Breast epithelium (tissue), 4 donors: Measurements from ENCODE around the gene PRR5L. TPM values are rescaled to one million over a fixed set of nuclear protein-coding genes. Genes with fewer than 3 reads are reported as not detected.

ENCODE experiments used
- DNase-seq, 2 donors: peaks; one replicate each; pipeline ENCODE4 v3.0.0-alpha.2; 2019; ENCODE audit warnings: low spot score in 2 of 2
- H3K27ac ChIP-seq, 2 donors: fragments of 200-600 bp; sonication (generic) in 1 of 2; one replicate each; pipeline ENCODE4 v1.5.1; 2016 to 2019; ENCODE audit warnings: mild to moderate bottlenecking in 1 of 2
- H3K27me3 ChIP-seq, 2 donors: fragments of 200-600 bp; sonication (generic) in 1 of 2; one replicate each; pipeline versions ENCODE4 v1.5.1 to v1.6.0; 2017 to 2019; ENCODE audit warnings: control low read depth in 1 of 2, mild to moderate bottlenecking in 1 of 2
- H3K36me3 ChIP-seq: fragments of 200-600 bp; one replicate; pipeline ENCODE4 v1.5.1; 2019
- H3K4me1 ChIP-seq, 2 donors: fragments of 200-600 bp; sonication (generic); one replicate each; pipeline ENCODE4 v1.5.1; 2016 to 2019; ENCODE audit warnings: control low read depth in 1 of 2
- H3K4me3 ChIP-seq, 3 donors: fragments of 200-600 bp; sonication (generic); 1 replicate in 2 of 3; 2 replicates in 1 of 3; pipeline ENCODE4 v1.5.1; 2016 to 2019; ENCODE audit warnings: mild to moderate bottlenecking in 3 of 3, moderate library complexity in 2 of 3
- H3K9me3 ChIP-seq, 2 donors: fragments of 200-600 bp; sonication (generic) in 1 of 2; one replicate each; pipeline ENCODE4 v1.5.1; 2016 to 2019; ENCODE audit warnings: control low read depth in 1 of 2
- POLR2A ChIP-seq: fragments of 450-650 bp; IDR thresholded peaks from one replicate; pipeline ENCODE4 v1.6.1; 2016; ENCODE audit warnings: antibody characterized with exemption, mild to moderate bottlenecking, moderate library complexity
- POLR2AphosphoS5 ChIP-seq, 3 donors: sonication (generic); formaldehyde crosslinking; IDR thresholded peaks; one replicate each; pipeline ENCODE4 v1.6.1; 2017; ENCODE audit warnings: antibody characterized with exemption in 3 of 3
- intact Hi-C: fragments of 100-400 bp; cut with DNase I; formaldehyde crosslinking; loops from one replicate; pipeline ENCODE4 v1.15.1; 2023; ENCODE audit warnings: low total_unique reads
- total RNA-seq, 3 donors: library from RNA; depleted of rRNA; stranded (reverse); fragments of >200 nt; gene quantifications; one replicate each; pipeline ENCODE4 v1.1.0, GENCODE V29; 2016
- TF ChIP-seq, protein P1 (sequence below), 3 donors: fragments of 450-650 bp; IDR thresholded peaks; one replicate each; pipeline ENCODE4 v1.5.1; 2016 to 2017; ENCODE audit warnings: antibody characterized with exemption in 3 of 3, mild to moderate bottlenecking in 3 of 3, moderate library complexity in 3 of 3

PRR5L gene
- total RNA-seq, 3 donors from 2014 or later, result 5.6 to 16.1 (median 16.0) TPM

DNA sequence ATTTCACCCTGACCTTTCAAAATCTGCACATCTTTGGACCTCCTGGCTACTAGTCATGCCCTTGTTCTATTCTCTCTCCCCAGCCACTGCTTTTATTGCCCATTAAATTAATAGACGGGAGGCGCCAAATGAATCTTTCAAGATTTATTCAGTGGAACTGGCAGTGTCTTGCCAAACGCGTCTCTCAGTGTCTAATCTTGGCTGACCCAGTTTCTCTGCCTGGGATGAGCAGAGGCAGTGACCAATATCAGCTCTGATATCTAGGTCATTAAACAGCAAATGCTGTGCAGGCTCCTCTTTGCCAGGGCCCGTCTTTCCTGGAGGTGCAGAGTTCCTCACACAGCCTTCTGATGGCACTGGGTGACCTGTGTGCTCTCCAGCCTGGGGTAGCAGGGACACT lies 140.0 kb downstream of the PRR5L start:
- intact Hi-C loops, result no loop called here
- Histone ChIP-seq H3K9me3 (no peaks in the 10 kb centered on the region), H3K27me3 (no peaks in the 10 kb centered on the region), H3K27ac (no peak overlapping the region), H3K4me1 (no peaks in the 10 kb centered on the region), H3K4me3 (no peak overlapping the region), H3K36me3 (no peaks in the 10 kb centered on the region)
- TF ChIP-seq, protein P1, sequence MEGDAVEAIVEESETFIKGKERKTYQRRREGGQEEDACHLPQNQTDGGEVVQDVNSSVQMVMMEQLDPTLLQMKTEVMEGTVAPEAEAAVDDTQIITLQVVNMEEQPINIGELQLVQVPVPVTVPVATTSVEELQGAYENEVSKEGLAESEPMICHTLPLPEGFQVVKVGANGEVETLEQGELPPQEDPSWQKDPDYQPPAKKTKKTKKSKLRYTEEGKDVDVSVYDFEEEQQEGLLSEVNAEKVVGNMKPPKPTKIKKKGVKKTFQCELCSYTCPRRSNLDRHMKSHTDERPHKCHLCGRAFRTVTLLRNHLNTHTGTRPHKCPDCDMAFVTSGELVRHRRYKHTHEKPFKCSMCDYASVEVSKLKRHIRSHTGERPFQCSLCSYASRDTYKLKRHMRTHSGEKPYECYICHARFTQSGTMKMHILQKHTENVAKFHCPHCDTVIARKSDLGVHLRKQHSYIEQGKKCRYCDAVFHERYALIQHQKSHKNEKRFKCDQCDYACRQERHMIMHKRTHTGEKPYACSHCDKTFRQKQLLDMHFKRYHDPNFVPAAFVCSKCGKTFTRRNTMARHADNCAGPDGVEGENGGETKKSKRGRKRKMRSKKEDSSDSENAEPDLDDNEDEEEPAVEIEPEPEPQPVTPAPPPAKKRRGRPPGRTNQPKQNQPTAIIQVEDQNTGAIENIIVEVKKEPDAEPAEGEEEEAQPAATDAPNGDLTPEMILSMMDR (IDR thresholded peaks at IDR 0.05), result no peak
- TF ChIP-seq POLR2AphosphoS5 (IDR thresholded peaks at IDR 0.05) (no peak), POLR2A (no peak)
- DNase-seq, result no peak

DNA sequence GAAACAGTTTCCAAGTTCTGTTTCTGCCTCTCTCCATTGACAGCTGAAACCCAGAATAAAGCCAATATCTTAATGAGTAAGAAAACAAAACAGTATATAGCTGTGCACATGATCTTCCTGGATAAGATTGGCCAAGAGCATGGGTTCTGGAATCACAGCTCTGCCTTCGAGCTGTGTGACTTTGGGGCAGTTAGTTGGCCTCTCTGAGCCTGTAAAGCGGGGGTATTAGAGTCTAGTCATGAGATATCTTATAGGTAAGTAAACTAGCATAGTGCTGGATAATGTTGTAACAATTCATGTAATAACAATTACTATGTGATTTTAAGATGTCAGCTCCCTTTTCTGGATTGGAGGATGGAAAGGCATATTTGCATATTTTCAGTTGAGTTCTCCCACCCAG lies 140.5 kb downstream of the PRR5L start:
- H3K4me1 ChIP-seq, result no peaks in the 10 kb centered on the region
- no peak for DNase-seq
- H3K27me3 ChIP-seq, result no peaks in the 10 kb centered on the region
- TF ChIP-seq, protein P1 (IDR thresholded peaks at IDR 0.05), result no peak
- TF ChIP-seq POLR2A (no peak), POLR2AphosphoS5 (IDR thresholded peaks at IDR 0.05) (no peak)
- no peaks in the 10 kb centered on the region for H3K9me3 ChIP-seq
- no peak overlapping the region for H3K27ac ChIP-seq
- no peaks in the 10 kb centered on the region for H3K36me3 ChIP-seq
- intact Hi-C loops, result no loop called here
- no peak overlapping the region for H3K4me3 ChIP-seq

DNA sequence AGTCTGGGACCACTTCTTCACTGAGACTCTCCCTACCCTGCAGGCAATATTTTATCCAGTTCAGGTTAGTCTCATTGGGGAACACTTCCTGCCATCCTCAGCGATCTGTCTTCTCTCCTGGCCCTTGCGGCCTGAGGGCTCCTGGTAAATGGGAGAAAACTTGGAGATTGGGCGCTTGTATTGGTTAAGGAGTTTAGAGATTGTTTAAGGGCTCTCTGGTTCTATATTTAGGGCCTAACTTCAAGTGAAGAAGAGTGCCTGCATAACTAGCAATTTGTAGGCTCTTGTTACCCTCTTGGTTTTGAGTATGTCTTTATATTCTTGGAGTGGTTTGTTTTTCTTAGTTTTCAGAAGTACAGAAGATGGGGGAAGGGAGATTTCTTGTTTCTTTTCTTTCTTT lies 141.3 kb downstream of the PRR5L start:
- H3K4me1 ChIP-seq, result no peaks in the 10 kb centered on the region
- no peaks in the 10 kb centered on the region for H3K36me3 ChIP-seq
- H3K4me3 ChIP-seq, result no peak overlapping the region
- intact Hi-C loops, result no loop called here
- no peak for DNase-seq
- TF ChIP-seq POLR2A, result no peak
- no peaks in the 10 kb centered on the region for H3K27me3 ChIP-seq
- no peaks in the 10 kb centered on the region for H3K9me3 ChIP-seq
- no peak overlapping the region for H3K27ac ChIP-seq

DNA sequence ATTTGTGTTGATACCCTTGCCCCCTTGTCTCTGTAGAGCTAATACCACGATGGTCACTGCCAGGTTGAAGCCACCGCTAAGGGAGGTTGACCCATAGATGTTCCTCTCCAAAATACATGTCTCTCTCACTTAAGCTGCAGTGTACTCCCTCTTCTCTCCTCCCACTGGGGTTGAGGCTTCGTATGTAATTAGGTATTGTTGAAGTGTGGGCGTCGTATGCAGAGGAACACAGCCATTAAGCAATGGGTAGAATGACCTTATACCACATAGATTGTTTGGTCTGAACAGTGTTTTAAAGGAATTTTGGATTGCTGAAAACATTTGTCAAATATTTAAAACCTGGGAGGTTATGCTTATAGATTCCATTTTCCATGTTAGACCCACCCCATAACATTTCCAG lies 142.0 kb downstream of the PRR5L start:
- H3K4me3 ChIP-seq, result no peak overlapping the region
- H3K36me3 ChIP-seq, result no peaks in the 10 kb centered on the region
- H3K4me1 ChIP-seq, result no peaks in the 10 kb centered on the region
- H3K27me3 ChIP-seq, result no peaks in the 10 kb centered on the region
- intact Hi-C loops, result no loop called here
- TF ChIP-seq POLR2A, result no peak
- TF ChIP-seq POLR2AphosphoS5 (IDR thresholded peaks at IDR 0.05), result no peak
- TF ChIP-seq, protein P1 (IDR thresholded peaks at IDR 0.05), result no peak
- no peaks in the 10 kb centered on the region for H3K9me3 ChIP-seq
- H3K27ac ChIP-seq, result no peak overlapping the region
- no peak for DNase-seq

DNA sequence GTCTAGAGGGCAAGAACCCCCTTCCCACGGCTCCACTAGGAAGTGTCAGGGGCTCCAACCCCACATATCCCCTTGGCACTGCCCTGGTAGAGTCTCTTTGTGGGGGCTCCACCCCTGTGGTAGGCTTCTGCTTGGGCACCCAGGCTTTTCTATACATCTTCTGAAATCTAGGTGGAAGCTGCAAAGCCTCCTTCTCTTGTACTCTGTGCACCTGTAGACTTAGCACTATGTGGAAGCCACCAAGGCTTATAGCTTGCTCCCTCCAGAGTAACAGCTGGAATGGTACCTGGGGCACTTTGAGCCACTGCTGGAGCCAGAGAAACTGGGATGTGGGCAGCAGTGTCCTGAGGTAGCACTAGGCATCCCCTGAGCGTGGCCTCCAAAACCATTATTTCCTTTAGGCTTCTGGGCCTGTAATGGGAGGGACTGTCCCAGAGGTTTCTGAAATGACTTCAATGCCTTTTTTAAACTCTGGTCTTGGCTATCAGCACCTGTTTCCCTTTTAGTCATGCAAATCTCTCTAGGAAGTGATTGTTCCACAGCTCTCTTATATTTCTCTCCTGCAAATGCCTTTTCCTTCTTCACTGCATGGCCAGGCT lies 145.6 kb downstream of the PRR5L start:
- intact Hi-C loops, result no loop called here
- H3K4me3 ChIP-seq, result no peak overlapping the region
- no peaks in the 10 kb centered on the region for H3K36me3 ChIP-seq
- H3K27ac ChIP-seq, result no peak overlapping the region
- no peaks in the 10 kb centered on the region for H3K4me1 ChIP-seq
- H3K27me3 ChIP-seq, result no peaks in the 10 kb centered on the region
- no peak for TF ChIP-seq POLR2A
- TF ChIP-seq POLR2AphosphoS5 (IDR thresholded peaks at IDR 0.05), result no peak
- TF ChIP-seq, protein P1 (IDR thresholded peaks at IDR 0.05), result no peak
- H3K9me3 ChIP-seq, result no peaks in the 10 kb centered on the region
- DNase-seq, result no peak

DNA sequence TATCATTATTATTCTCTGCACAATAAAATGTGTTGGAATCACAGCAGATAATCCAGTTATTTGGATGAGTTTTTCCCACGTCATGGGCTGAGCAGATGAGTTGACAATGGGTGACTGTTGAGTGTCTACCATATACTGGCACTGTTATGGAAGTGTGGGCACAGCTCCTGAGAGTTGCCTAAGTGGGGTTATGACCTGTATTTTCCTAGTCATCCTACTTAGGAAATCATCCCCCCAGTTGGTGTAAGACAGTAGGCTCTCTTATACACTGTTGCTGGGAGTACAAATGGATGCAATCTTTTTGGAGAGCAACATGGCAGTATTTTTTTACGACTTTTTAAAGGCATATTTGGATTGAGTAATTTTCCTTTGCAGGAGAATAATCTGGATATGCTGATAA lies 147.6 kb downstream of the PRR5L start:
- TF ChIP-seq, protein P1 (IDR thresholded peaks at IDR 0.05), result no peak
- TF ChIP-seq POLR2A, result no peak
- TF ChIP-seq POLR2AphosphoS5 (IDR thresholded peaks at IDR 0.05), result no peak
- Histone ChIP-seq H3K27ac (no peak overlapping the region), H3K36me3 (no peaks in the 10 kb centered on the region), H3K4me1 (peaks cover 0 to 7% of the 10 kb centered on the region in 2 donors), H3K27me3 (no peaks in the 10 kb centered on the region), H3K4me3 (no peak overlapping the region), H3K9me3 (no peaks in the 10 kb centered on the region)
- no peak for DNase-seq
- intact Hi-C loops, result no loop called here
